PFSK-1 (cell line): ENCODE data around the gene CACNG6.

ENCODE experiments used
- FOXP2 ChIP-seq: optimal IDR thresholded peaks from 2 replicates; pipeline ENCODE3; 2011; ENCODE audit warnings: borderline replicate concordance, control low read depth, inconsistent platforms; ENCODE audit not compliant: insufficient read depth; ENCODE audit errors: extremely low read length, extremely low read depth
- POLR2AphosphoS5 ChIP-seq: IDR thresholded peaks from 2 replicates; pipeline ENCODE4 v1.6.1; 2012; ENCODE audit warnings: low read depth, mild to moderate bottlenecking, control low read depth, low read length, moderate library complexity
- SIN3A ChIP-seq: IDR thresholded peaks from 2 replicates; pipeline ENCODE4 v1.6.1; 2012; ENCODE audit warnings: mild to moderate bottlenecking, low read length, moderate library complexity, borderline replicate concordance; ENCODE audit not compliant: insufficient read depth
- TAF1 ChIP-seq: IDR thresholded peaks from 2 replicates; pipeline ENCODE4 v1.6.1; 2012; ENCODE audit warnings: low read length, control low read depth, borderline replicate concordance; ENCODE audit not compliant: insufficient read depth
- TF ChIP-seq, protein P1 (sequence below), 2 experiments: IDR thresholded peaks; 2 replicates each; pipeline versions ENCODE4 v1.6.1 to v1.8.0; 2011 to 2012; ENCODE audit warnings: low read depth in 2 of 2, low read length in 2 of 2, control low read depth in 1 of 2, inconsistent platforms in 1 of 2, mild to moderate bottlenecking in 1 of 2, moderate library complexity in 1 of 2; ENCODE audit not compliant: insufficient read depth in 1 of 2

CACNG6 gene

DNA sequence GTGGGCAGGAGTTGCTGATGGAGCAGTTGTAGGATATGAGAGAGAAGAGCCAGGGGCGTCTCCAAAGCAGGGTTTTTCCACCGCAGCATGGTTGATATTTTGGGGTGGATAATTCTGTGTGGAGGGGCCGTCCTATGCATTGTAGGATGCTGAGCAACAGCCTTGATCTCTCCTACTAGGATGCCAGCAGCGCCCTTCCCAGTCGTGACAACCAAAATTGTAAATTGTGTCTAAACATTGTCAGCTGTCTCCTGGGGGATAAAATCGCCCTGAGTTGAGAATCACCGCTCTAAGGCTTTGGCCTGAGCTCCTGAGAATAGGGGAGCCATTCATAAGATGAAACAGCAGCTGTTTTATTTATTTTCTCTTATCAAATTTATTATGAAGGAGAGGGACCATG, 24.5 kb upstream of the CACNG6 start:
- TF ChIP-seq, protein P1, sequence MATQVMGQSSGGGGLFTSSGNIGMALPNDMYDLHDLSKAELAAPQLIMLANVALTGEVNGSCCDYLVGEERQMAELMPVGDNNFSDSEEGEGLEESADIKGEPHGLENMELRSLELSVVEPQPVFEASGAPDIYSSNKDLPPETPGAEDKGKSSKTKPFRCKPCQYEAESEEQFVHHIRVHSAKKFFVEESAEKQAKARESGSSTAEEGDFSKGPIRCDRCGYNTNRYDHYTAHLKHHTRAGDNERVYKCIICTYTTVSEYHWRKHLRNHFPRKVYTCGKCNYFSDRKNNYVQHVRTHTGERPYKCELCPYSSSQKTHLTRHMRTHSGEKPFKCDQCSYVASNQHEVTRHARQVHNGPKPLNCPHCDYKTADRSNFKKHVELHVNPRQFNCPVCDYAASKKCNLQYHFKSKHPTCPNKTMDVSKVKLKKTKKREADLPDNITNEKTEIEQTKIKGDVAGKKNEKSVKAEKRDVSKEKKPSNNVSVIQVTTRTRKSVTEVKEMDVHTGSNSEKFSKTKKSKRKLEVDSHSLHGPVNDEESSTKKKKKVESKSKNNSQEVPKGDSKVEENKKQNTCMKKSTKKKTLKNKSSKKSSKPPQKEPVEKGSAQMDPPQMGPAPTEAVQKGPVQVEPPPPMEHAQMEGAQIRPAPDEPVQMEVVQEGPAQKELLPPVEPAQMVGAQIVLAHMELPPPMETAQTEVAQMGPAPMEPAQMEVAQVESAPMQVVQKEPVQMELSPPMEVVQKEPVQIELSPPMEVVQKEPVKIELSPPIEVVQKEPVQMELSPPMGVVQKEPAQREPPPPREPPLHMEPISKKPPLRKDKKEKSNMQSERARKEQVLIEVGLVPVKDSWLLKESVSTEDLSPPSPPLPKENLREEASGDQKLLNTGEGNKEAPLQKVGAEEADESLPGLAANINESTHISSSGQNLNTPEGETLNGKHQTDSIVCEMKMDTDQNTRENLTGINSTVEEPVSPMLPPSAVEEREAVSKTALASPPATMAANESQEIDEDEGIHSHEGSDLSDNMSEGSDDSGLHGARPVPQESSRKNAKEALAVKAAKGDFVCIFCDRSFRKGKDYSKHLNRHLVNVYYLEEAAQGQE (IDR thresholded peaks at IDR 0.05; ENCODE audit: insufficient read depth in 1 of 2, low read depth in 2 of 2, low read length in 2 of 2) = no peak
- TF ChIP-seq POLR2AphosphoS5 (no peak), SIN3A (no peak), TAF1 (no peak), FOXP2 (no peak)

DNA sequence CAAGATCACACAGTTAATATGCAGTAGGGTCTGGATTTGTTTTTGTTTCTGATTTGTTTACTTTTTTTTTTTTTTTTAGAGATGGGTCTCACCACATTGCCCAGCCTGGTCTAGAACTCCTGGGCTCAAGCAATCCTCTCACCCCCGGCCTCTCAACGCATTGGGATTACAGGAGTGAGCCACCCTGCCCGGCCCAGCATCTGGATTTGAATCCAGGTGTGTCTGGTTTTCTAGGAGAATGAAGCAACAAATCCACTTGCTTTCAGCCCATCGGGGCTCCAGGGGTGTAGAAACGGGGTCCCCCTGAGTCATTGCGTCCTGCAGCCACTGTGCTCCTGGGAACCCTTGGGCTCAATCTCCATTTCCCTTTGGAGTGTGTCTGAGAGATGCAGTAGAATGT, 22.1 kb upstream of the CACNG6 start:
- TF ChIP-seq SIN3A (no peak), FOXP2 (no peak), POLR2AphosphoS5 (no peak), TAF1 (no peak)
- TF ChIP-seq, protein P1 (IDR thresholded peaks at IDR 0.05; ENCODE audit: insufficient read depth in 1 of 2, low read depth in 2 of 2, low read length in 2 of 2) = no peak

DNA sequence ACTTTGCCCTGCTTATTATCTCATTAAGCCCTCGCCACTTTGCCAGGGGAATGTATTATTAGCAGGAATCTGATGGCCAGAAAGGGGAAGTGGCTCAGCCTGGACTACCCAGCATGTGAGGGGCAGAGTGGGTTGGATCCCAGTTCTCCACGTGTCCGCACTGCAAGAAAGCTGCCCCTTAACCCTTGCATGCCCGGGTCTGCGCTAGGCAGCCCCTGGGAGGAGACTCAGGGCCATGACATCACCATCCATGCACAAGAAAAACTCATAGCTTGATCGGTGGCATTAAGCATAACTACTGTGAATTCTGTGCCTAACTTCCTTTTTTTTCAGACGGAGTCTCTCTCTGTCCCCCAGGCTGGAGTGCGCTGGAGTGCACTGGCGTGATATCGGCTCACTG, 19.8 kb upstream of the CACNG6 start:
- TF ChIP-seq POLR2AphosphoS5 (no peak), FOXP2 (no peak), SIN3A (no peak), TAF1 (no peak)
- TF ChIP-seq, protein P1 (IDR thresholded peaks at IDR 0.05; ENCODE audit: insufficient read depth in 1 of 2, low read depth in 2 of 2, low read length in 2 of 2) = no peak

- TF ChIP-seq, protein P1 (IDR thresholded peaks at IDR 0.05; ENCODE audit: insufficient read depth in 1 of 2, low read depth in 2 of 2, low read length in 2 of 2) = no peak
- TF ChIP-seq TAF1 = no peak
- no peak for TF ChIP-seq POLR2AphosphoS5
- no peak for TF ChIP-seq SIN3A
- TF ChIP-seq FOXP2 = no peak
Observed at GRCh38 chr19:53977429-53977990, 13.9 kb upstream of the CACNG6 start.

GRCh38 chr19:53977991-53978731, 13.3 kb upstream of the CACNG6 start:
- TF ChIP-seq SIN3A = no peak
- no peak for TF ChIP-seq TAF1
- TF ChIP-seq, protein P1 (IDR thresholded peaks at IDR 0.05; ENCODE audit: insufficient read depth in 1 of 2, low read depth in 2 of 2, low read length in 2 of 2) = no peak
- TF ChIP-seq FOXP2 = no peak
- TF ChIP-seq POLR2AphosphoS5 = no peak
